GM18508 (cell line): Measurements from ENCODE around the gene TMEM40.
"Not testable (repeated sequence)": the region's sequence is repeated elsewhere in the genome, so short reads cannot be mapped to it uniquely, and the experiment has no call there.

Experiments used
- ATAC-seq: cut with Tn5 transposase; IDR thresholded peaks from one replicate; pipeline ENCODE4 v1.9.1; 2021; ENCODE audit warnings: moderate number of reproducible peaks; ENCODE audit not compliant: insufficient read depth, unreplicated experiment

TMEM40 gene

GRCh38 chr3:12723362-12723761, 35.7 kb downstream of the TMEM40 start:
- ATAC-seq = not testable (repeated sequence)

GRCh38 chr3:12722226-12722625, 36.8 kb downstream of the TMEM40 start:
- ATAC-seq = no peak

DNA sequence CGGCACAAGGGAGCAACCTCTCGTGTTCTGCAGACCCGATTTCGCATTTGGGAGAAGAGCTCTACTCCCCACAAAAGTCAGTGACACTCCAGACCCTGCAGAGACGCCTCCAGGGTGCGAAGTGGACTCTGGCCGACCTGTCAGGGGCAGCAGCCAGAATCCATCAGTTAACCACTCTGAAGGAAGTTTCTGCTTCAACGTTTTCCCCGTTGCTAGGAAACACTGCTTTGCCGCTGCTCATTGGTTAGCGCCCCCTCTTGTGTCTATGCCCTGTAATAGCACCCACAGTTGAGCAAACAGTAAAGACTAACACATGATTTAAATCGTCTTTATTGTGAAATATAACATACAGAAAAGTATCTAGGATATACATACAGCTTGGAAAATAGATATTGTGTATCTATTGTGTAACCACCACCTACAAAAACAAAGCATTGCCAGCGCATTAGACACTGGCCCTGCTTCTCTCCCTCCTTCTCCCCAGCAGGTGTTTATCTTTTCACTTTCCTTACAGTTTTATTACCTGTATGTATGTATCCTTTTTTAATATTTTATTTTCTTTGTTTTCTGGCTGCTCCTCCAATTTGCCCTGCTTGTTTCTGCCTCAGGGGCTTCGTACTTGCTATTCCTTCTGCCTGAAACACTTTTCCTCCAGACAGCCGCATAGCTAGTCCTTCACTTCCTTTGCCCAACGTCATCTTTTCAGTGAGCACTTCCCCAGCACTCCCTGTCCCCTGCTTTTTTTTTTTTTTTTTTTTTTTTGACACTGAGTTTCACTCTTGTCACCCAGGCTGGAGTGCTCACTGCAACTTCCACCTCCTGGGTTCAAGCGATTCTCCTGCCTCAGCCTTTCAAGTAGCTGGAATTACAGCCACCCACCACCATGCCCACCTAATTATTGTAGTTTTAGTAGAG, 38.8 kb downstream of the TMEM40 start:
- ATAC-seq = no peak

DNA sequence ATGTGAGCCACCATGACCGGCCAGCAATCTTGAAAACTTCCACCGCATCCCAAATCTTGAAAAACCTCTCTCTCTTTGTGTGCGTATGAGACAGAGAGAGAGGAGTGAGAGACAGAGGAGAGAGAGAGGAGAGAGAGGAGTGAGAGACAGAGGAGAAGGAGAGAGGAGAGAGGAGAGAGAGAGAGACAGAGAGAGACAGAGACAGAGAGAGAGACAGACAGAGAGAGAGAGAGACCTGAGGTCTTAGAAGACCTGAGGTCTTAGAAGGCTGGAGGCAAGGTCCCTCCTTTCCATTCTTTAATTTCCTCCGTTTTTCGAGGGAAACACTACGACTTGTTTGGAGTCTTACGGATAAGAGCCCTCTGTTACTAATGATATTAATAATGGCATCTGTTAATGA, 39.5 kb downstream of the TMEM40 start:
- no peak for ATAC-seq

GRCh38 chr3:12716605-12717151, 42.4 kb downstream of the TMEM40 start:
- ATAC-seq = no peak

GRCh38 chr3:12714278-12714677, 44.8 kb downstream of the TMEM40 start:
- ATAC-seq = no peak

- ATAC-seq = no peak
Observed at GRCh38 chr3:12710062-12710461, 49.0 kb downstream of the TMEM40 start.

DNA sequence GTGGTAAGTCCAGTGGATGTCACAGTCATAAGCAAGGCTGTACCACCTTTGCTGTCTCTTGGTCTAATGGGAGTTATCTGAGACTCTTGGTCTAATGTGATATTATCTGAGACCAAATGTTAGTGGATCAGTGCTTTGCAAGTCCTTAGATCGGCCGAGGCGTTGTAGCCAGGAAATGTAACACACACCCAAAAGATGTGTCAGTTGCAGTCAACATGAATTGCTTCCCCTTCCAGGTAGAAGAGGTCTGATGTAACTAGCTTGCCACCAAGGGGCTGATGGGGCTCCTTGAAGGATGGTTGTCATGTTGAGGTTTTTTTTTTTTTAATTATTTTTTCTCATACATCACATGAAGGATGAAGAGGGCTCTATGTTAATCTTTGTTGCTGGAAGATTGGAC, 49.7 kb downstream of the TMEM40 start:
- no peak for ATAC-seq

DNA sequence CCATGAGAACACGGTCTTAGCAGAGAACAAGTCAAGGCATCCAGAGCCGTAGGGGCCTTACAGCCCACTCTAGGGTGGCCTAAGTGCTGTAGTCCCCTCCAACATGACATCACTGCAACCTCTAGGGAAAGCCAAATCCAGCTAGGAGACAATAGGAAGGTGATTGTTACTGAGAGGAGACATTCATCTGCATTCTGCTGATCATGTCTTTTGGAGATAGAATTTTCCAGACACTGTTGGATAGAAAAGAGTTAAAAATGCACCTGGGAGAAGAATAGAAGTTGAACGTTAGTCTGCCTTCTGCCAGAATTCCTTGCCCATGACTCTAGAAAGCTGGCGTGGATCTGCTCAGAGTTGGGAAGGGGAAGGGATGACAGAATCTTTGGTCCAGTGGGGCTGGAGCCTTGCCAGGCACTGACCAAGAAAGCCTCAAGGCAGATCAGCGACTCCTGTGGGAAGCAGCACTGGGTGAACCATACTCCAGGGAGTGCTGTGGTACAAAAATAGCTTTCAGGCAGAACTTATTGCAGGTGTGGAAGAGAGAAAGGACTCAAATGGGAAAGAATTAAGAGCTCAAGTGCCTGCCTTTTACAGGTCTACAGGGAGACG, 50.4 kb downstream of the TMEM40 start:
- no peak for ATAC-seq

DNA sequence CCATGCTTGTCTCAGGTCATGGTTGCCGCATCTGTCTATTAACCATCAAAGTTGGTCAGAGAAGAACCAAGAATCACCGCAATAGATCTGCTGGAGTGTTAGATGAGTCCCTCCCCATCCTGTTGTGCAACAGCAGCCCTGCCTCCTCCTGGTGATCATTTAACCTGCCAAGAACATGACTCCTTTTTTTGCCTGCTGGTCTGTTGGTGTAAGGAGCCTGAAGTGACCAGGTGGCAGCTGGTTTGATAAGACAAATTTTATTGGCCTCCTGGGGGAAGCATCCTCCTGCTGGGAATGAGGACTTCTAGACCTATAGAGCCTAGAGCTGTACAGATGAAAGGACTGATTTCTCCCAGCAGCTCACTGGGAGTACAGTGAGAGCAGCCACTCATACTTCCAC, 51.6 kb downstream of the TMEM40 start:
- ATAC-seq = no peak

DNA sequence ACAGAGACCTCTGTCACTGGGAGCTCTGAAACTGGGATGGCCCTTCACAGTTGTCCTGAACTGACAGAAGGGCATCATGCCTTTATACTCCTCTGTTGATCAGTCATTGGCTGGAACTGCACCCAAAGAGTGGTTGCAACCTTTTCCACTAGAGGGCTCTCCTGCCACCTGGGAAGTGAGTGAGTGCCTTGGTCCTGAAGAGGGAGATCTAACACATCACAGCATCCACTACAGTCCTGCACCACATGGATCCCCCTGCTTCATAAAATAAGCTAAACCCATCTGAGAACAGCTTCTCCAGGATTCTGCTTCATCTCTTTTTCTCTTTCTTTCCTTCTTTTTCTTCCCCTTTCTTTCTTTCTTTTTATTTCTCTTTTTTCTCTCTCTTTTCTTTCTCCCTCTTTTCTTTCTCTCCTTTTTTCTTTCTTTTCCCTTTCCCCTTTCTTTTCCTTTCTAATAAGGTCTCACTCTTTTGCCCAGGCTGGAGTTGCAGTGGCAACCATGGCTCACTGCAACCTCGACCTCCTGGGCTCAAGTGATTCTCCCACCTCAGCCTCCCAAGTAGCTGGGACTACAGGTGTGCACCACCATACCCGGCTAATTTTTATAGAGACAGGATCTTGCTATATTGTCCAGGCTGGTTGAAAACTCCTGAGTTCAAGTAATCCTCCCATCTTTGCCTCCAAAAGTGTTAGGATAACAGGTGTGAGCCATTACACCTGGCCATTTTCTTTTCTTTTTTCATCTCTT, 52.4 kb downstream of the TMEM40 start:
- ATAC-seq = no peak

GRCh38 chr3:12705981-12706380, 53.1 kb downstream of the TMEM40 start:
- ATAC-seq = no peak

DNA sequence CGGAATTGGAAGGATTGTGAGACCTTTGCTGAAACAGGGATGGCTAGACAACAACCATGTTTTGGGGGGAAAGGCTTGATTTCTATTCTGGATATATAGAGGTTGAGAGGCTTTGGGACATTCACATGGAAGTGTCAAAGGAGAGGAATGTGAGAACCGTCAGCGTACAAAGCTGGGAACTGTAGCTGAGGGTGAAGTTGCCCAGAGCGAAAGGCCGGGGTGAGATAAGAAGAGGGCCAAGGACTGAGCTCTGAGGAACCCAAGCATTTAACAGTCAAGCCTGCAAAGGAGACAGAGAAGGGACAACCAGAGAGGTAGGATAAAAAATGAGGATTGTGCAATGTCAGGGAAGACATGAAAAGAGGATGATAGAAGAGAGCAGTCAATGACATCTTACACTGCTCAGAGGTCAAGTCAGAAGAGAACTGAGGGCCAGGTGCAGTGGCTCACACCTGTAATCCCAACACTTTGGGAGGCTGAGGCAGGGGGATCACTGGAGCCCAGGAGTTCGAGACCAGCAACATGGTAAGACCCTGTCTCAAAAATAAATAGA, 53.6 kb downstream of the TMEM40 start:
- no peak for ATAC-seq

DNA sequence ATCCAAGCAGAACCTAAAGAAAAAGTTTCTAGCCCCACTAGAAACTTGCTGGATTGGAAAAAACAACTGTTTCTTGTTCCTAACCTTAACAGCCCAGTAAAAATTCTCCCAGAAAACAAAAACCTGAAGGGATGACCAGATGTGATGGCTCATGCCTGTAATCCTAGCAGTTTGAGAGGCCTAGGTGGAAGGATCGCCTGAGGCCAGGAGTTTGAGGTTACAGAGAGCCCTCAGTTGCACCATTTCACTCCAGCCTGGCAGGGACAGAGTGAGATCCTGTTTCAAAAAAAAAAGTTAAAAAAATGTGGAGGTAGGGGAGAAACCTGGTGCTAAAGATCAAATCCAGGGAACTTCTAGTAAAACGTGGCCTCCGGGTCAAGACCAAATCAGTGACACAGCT, 56.6 kb downstream of the TMEM40 start:
- no peak for ATAC-seq

GRCh38 chr3:12701601-12702000, 57.5 kb downstream of the TMEM40 start:
- ATAC-seq = not testable (repeated sequence)

DNA sequence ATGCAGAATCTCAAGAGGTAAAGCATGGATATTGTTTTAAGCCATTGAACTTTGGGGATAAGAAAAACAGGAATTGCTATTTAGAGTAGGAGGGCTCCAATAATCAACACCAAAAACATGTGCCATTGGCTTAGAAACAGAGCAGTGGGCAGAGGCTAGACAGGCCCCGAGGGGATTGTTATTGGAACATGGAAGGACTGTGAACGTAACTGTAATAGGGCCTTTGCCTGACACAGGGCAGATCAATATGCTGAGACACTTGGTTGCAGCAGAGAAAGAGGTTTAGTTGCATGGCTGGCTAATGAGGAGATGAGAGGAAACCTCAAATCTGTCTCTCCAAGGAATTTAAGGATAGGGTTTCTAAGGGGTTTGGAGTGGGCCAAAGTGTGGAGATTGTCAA, 58.3 kb downstream of the TMEM40 start:
- no peak for ATAC-seq

GRCh38 chr3:12695916-12696315, 63.1 kb downstream of the TMEM40 start:
- ATAC-seq = no peak

- ATAC-seq = no peak
Observed at GRCh38 chr3:12695112-12695511, 63.9 kb downstream of the TMEM40 start.

- ATAC-seq = no peak
Observed at GRCh38 chr3:12692444-12692843, 66.6 kb downstream of the TMEM40 start.

GRCh38 chr3:12689997-12690711, 68.9 kb downstream of the TMEM40 start:
- ATAC-seq = no peak
